ENCODE results near the gene SEH1L.

GRCh38 chr18:12911025-12911928, 36.5 kb upstream of the SEH1L start:
- TF ChIP-seq CTCF (IDR thresholded peaks at IDR 0.05; ENCODE audit: borderline replicate concordance, extremely low read depth, low read length, poor library complexity, severe bottlenecking) (no peak), EZH2 (IDR thresholded peaks at IDR 0.05; ENCODE audit: borderline replicate concordance, low read depth, low read length, severe bottlenecking) (no peak)
